HG03025 (cell line): ENCODE measurements around the gene CLEC16A.

Experiments
- ATAC-seq: cut with Tn5 transposase; IDR thresholded peaks from one replicate; pipeline ENCODE4 v1.9.1; 2021; ENCODE audit warnings: mild to moderate bottlenecking, moderate library complexity; ENCODE audit not compliant: unreplicated experiment, low FRiP score

The CLEC16A gene

DNA sequence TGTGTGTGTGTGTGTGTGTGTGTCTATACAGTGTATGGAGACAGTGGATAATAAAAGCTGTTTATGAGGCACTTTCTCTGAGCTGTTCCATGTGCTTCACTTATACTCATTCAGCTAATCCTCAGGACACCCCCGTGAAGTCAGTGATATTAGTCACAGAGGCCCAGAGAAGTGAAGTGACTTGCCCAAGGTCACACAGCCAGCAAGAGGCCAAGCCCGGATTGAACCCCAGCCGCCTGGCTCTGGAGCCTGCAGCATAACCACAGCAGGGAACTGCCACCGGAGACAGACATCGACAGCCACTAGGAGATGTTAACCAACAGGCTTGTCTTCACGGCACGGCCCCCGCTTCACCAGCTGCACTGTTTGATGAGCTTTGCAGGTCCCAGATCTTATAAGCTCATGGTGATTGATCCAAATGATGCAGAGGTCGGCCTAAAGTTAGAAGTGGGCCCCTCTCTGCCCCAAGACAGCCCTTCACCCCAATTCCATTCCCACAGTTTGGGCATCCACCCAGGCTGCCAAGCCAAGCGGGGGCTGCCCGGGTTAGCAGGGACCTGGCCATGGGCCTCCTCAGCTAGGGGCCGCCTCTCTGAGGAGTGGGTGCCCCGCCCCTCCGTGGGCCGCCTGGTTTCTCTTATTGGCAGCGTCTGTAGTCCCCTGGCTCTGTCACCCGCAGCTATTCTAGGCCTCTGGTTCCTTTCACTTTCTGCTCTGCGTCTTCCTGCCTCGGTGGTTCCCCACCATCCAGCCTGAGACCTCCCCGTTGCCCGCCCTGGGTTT, 280.7 kb downstream of the CLEC16A start:
- peak; percentile 63 for ATAC-seq

DNA sequence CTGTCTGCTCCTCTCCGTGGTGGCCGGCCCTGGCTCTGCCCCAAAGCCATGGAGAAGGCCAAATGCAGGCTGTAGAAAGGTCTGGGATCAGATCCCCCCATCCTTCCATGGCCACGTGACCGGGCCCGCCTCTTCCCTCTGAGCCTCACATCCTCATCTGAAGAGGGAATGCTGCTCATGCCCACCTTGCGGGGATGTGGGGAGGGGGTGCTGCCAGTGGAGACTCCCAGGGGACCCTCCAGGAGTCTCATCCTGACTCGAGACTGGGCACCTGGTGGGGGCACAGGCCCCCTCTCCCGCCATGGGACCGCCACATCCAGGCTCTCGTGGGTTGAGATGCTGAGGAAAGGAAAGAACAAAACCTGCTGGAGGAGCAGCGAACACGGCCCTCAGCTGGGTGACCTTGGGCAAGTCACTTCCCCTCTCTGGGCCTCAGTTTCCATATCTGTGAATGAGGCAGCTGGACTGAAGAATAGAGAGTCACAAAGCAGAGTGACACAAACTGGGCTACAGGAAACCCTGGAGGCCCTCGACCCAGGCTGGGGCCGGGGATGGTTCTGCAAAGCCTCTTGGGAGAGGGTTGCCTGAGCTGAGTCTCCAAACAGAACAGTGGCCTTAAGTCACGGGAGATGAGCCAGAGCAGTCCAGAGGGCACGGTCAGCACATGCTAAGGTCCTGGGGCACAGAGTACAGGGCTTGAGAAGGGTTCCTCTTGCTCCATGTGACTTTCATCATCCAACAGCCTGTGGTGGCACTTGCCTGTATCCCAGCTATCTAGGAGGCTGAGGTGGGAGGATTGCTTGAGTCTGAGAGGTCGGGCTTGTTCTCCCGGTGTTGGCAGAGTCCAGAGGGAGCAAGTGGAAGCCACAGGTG, 281.5 kb downstream of the CLEC16A start:
- ATAC-seq = no peak

- ATAC-seq = no peak
Observed at GRCh38 chr16:11229432-11229831, 285.1 kb downstream of the CLEC16A start.

DNA sequence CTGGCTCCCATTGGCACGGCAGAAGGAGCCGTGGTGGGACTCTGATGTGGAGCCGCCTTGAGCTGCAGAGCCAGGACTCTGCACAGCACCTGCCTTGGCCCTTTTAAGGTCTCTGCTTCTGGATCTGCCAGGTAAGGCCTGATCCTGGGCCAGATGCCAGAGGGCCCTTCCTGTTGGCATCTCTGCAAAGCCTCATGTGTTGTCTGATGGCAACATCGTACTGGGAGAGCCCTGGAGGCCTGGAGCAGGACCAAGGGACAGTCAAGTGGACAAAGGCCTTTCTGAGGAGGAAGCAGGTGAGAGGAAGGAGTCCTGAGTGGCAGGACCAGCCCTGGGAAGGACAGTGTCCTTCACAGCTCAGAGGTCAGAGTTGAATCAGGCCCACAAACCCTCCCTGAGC, 285.5 kb downstream of the CLEC16A start:
- no peak for ATAC-seq

GRCh38 chr16:11231367-11231970, 287.1 kb downstream of the CLEC16A start:
- ATAC-seq = no peak
